ENCODE results near the gene CTNNAL1. TPM values are rescaled to one million over a fixed set of nuclear protein-coding genes. Genes with fewer than 3 reads are reported as not detected.

Gene CTNNAL1
- total and polyA plus RNA-seq, 9 of the 15 experiments (the other 6 are each of a cell fraction or from before 2014, with no cell fraction given), result 23.2 to 78.0 (median 46.7) TPM

DNA sequence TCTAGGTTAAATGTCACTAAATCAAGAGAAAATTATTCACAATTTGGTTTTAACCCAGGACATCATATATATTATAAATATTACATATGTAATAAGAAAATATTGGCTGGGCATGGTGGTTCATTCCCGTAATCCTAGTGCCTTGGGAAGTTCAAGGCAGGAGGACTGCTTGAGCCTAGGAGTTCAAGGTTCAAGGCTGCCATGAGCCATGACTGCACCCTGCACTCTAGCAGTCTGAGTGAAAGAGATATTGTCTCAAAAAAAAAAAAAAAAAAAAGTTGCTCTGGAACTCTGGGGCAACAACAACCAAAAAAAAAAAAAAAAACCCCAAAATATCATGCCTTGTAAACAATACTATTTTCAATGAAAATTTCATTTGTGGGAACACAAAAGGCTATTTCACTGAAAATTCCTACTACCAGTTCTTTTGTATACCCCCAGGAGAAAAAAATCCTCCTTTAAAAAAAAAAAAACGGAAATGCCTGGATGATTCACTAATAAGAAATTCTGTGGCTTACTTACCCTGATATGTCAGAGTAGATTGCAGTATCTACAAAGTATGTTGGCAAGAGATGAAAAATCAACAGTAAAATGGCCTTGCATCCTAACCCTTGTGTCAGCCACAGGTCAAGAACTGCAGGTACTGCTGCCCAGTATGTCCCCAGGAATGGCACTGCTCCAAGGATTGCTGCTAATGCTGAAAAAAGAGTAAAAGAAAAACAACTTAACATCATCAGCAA is 22.6 kb upstream of the CTNNAL1 start:
- H4K20me1 ChIP-seq (replicated peaks; ENCODE audit: control insufficient read depth, insufficient read depth, low read length), result no peaks in the 10 kb centered on the region
- H3K27ac ChIP-seq (ENCODE audit: extremely low read depth, low read depth, low read length), result no peak overlapping the region
- CTCF ChIA-PET (ENCODE audit: low intra/inter-chr PET ratio), result no interaction called here
- TF ChIP-seq FOSL1 (tag; conservative IDR thresholded peaks at IDR 0.05) (peak; percentile 75), TEAD4 (IDR thresholded peaks at IDR 0.05; ENCODE audit: low read length) (0 out of 2 replicates have a peak, but pooled peaks have one; percentile 26), TEAD4 (CRISPR knock-in tag; IDR thresholded peaks at IDR 0.05; ENCODE audit: borderline replicate concordance) (no peak), SIN3A (IDR thresholded peaks at IDR 0.05; ENCODE audit: borderline replicate concordance in 2 of 2, control insufficient read depth in 1 of 2, low read depth in 2 of 2, low read length in 2 of 2) (no peak)
- DNase-seq (ENCODE audit: extremely low read depth in 1 of 4, low spot score in 3 of 4), result no peak
- no peak for FAIRE-seq
- H3K9me1 ChIP-seq (ENCODE audit: control insufficient read depth, insufficient read depth, low read length), result no peaks in the 10 kb centered on the region
- no peaks in the 10 kb centered on the region for H3K27me3 ChIP-seq (ENCODE audit: control insufficient read depth in 2 of 2, insufficient read depth in 2 of 2, low read length in 2 of 2)
- POLR2A ChIA-PET, result interaction anchor here (1.0 to 1.8 kb wide), 2 partner anchors 13 to 53 kb away, joined by 3 to 4 read pairs; no protein-coding TSS in a partner anchor
- H3K79me2 ChIP-seq (ENCODE audit: control insufficient read depth, insufficient read depth, low read length), result no peaks in the 10 kb centered on the region
- in situ Hi-C loops (cut with MboI), result no loop called here
- intact Hi-C loops (cut with micrococcal nuclease), result no loop called here
- no peak overlapping the region for H3K9ac ChIP-seq (ENCODE audit: insufficient read depth in 1 of 2, low read depth in 2 of 2, low read length in 2 of 2)
- H3K4me1 ChIP-seq (replicated peaks in 1 of 2; ENCODE audit: control insufficient read depth in 2 of 2, insufficient read depth in 2 of 2, low read length in 2 of 2), result peaks cover 0 to 3% of the 10 kb centered on the region in 2 experiments; a peak in 2 of 5 replicates
- no peak overlapping the region for H3K4me2 ChIP-seq (ENCODE audit: insufficient read depth, low read length)
- H3K9me3 ChIP-seq (replicated peaks; ENCODE audit: control insufficient read depth, insufficient read depth, low read depth, low read length), result no peaks in the 10 kb centered on the region
- WGBS (ENCODE audit: insufficient coverage, low coverage, missing lambda C conversion rate), result 81% methylated on average over 2 of the region's 2 CpGs
- H3K4me3 ChIP-seq, result no peak overlapping the region
- H3K36me3 ChIP-seq (ENCODE audit: control insufficient read depth, insufficient read depth, low read length), result peaks cover 87% of the 10 kb centered on the region
- H2AFZ ChIP-seq (ENCODE audit: low read depth, low read length), result no peak overlapping the region
- ATAC-seq, result no peak
- no TSS peak for BruUV-seq (replicated peaks)
